ENCODE measurements around the gene VPS18.
A peak's percentile ranks its signal among the peaks of the same experiment; 100 is the strongest.

Gene VPS18, protein sequence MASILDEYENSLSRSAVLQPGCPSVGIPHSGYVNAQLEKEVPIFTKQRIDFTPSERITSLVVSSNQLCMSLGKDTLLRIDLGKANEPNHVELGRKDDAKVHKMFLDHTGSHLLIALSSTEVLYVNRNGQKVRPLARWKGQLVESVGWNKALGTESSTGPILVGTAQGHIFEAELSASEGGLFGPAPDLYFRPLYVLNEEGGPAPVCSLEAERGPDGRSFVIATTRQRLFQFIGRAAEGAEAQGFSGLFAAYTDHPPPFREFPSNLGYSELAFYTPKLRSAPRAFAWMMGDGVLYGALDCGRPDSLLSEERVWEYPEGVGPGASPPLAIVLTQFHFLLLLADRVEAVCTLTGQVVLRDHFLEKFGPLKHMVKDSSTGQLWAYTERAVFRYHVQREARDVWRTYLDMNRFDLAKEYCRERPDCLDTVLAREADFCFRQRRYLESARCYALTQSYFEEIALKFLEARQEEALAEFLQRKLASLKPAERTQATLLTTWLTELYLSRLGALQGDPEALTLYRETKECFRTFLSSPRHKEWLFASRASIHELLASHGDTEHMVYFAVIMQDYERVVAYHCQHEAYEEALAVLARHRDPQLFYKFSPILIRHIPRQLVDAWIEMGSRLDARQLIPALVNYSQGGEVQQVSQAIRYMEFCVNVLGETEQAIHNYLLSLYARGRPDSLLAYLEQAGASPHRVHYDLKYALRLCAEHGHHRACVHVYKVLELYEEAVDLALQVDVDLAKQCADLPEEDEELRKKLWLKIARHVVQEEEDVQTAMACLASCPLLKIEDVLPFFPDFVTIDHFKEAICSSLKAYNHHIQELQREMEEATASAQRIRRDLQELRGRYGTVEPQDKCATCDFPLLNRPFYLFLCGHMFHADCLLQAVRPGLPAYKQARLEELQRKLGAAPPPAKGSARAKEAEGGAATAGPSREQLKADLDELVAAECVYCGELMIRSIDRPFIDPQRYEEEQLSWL

DNA sequence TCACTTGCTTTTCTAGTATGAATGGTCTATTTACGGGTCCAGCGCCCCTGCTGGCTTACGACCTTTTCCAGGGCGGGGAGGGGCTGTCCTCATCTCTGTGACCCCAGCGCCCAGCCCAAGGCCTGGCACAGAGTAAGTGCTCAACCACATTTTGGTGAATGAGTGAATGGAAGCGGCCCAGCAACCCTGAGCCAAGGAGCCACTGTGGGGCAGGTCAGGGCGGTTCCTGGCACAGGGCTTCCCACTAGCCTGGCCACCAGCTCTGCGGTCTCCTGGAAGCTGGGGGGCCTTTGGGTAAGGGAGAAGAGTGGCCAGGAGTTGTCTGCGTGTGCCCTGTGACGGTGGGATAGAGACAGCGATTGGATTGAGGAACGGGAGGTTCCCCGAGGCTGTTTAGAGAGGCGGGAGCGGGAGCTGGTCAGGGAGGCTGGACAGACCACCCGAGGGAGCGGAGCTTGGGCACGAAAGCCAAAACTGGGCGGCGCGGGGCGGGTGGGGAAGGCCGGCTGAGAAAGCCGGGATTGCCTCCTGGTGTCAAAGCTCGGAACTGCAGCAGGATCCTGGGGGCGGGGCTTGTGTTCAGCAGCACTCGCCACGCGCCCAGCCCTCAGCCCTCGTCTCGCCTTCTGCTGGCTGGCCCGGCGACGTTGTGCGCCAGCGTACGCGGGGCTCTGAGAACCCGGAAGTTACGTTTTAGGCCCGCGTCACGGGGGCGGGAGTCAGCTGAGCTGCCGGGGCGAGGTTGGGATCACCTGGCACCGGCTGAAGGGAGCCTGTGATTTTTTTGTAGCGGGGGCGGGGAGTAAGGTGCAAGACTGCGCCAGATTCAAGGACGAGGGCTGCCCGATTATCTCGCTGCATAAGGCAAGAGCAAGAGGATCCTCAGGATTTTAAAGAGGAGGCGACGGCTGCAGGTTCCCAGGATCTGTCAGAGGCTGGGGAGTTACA is at the start of gene VPS18:
Gene VPS18 (plus strand): TSS at position 718 of the 948 bp plus-strand sequence. CDS start 319 bp downstream, outside the sequence.
- ATAC-seq: peak; percentile 93
- TF ChIP-seq ZNF8 (CRISPR knock-in tag; IDR thresholded peaks at IDR 0.05): no peak
- no peak for TF ChIP-seq SNAI2 (CRISPR knock-in tag; IDR thresholded peaks at IDR 0.05)
- no peak for TF ChIP-seq OSR1 (CRISPR knock-in tag; IDR thresholded peaks at IDR 0.05)
- no peak for TF ChIP-seq ZFP3 (CRISPR knock-in tag; IDR thresholded peaks at IDR 0.05)
- TF ChIP-seq PPARA (CRISPR knock-in tag; IDR thresholded peaks at IDR 0.05; ENCODE audit: borderline replicate concordance): no peak
- TF ChIP-seq ZFP30 (CRISPR knock-in tag; IDR thresholded peaks at IDR 0.05): no peak
- TF ChIP-seq GLIS3 (CRISPR knock-in tag; IDR thresholded peaks at IDR 0.05): no peak
- no peak for TF ChIP-seq ARNTL (CRISPR knock-in tag; IDR thresholded peaks at IDR 0.05; ENCODE audit: borderline replicate concordance, low read depth)
- TF ChIP-seq, protein P1, sequence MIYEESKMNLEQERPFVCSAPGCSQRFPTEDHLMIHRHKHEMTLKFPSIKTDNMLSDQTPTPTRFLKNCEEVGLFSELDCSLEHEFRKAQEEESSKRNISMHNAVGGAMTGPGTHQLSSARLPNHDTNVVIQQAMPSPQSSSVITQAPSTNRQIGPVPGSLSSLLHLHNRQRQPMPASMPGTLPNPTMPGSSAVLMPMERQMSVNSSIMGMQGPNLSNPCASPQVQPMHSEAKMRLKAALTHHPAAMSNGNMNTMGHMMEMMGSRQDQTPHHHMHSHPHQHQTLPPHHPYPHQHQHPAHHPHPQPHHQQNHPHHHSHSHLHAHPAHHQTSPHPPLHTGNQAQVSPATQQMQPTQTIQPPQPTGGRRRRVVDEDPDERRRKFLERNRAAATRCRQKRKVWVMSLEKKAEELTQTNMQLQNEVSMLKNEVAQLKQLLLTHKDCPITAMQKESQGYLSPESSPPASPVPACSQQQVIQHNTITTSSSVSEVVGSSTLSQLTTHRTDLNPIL (CRISPR knock-in tag; IDR thresholded peaks at IDR 0.05; ENCODE audit: low read depth): no peak
- no peak for TF ChIP-seq RARB (CRISPR knock-in tag; IDR thresholded peaks at IDR 0.05)
- TF ChIP-seq, protein P2, sequence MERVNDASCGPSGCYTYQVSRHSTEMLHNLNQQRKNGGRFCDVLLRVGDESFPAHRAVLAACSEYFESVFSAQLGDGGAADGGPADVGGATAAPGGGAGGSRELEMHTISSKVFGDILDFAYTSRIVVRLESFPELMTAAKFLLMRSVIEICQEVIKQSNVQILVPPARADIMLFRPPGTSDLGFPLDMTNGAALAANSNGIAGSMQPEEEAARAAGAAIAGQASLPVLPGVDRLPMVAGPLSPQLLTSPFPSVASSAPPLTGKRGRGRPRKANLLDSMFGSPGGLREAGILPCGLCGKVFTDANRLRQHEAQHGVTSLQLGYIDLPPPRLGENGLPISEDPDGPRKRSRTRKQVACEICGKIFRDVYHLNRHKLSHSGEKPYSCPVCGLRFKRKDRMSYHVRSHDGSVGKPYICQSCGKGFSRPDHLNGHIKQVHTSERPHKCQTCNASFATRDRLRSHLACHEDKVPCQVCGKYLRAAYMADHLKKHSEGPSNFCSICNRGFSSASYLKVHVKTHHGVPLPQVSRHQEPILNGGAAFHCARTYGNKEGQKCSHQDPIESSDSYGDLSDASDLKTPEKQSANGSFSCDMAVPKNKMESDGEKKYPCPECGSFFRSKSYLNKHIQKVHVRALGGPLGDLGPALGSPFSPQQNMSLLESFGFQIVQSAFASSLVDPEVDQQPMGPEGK (CRISPR knock-in tag; IDR thresholded peaks at IDR 0.05; ENCODE audit: borderline replicate concordance): no peak
- no peak for TF ChIP-seq CSDC2 (CRISPR knock-in tag; IDR thresholded peaks at IDR 0.05)
- no peak for TF ChIP-seq ZNF565 (CRISPR knock-in tag; conservative IDR thresholded peaks at IDR 0.05; ENCODE audit: low read depth)
- TF ChIP-seq BACH2 (CRISPR knock-in tag; IDR thresholded peaks at IDR 0.05; ENCODE audit: borderline replicate concordance): no peak
- no peak for TF ChIP-seq ESRRG (CRISPR knock-in tag; IDR thresholded peaks at IDR 0.05)
- TF ChIP-seq TOX (CRISPR knock-in tag; IDR thresholded peaks at IDR 0.05; ENCODE audit: borderline replicate concordance): no peak
- TF ChIP-seq ZNF70 (CRISPR knock-in tag; IDR thresholded peaks at IDR 0.05): no peak

DNA sequence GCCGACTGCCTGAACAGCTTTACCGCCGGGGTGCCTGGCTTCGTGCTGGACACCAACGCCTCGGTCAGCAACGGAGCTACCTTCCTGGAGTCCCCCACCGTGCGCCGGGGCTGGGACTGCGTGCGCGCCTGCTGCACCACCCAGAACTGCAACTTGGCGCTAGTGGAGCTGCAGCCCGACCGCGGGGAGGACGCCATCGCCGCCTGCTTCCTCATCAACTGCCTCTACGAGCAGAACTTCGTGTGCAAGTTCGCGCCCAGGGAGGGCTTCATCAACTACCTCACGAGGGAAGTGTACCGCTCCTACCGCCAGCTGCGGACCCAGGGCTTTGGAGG is 49.6 kb upstream of the VPS18 start:
- ATAC-seq: peak; percentile 51
- TF ChIP-seq, protein P3, sequence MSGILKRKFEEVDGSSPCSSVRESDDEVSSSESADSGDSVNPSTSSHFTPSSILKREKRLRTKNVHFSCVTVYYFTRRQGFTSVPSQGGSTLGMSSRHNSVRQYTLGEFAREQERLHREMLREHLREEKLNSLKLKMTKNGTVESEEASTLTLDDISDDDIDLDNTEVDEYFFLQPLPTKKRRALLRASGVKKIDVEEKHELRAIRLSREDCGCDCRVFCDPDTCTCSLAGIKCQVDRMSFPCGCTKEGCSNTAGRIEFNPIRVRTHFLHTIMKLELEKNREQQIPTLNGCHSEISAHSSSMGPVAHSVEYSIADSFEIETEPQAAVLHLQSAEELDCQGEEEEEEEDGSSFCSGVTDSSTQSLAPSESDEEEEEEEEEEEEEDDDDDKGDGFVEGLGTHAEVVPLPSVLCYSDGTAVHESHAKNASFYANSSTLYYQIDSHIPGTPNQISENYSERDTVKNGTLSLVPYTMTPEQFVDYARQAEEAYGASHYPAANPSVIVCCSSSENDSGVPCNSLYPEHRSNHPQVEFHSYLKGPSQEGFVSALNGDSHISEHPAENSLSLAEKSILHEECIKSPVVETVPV (CRISPR knock-in tag; IDR thresholded peaks at IDR 0.05): no peak
- TF ChIP-seq PPARA (CRISPR knock-in tag; IDR thresholded peaks at IDR 0.05; ENCODE audit: borderline replicate concordance) (no peak), SNAI2 (CRISPR knock-in tag; IDR thresholded peaks at IDR 0.05) (no peak), ZNF70 (CRISPR knock-in tag; IDR thresholded peaks at IDR 0.05) (no peak), ZNF8 (CRISPR knock-in tag; IDR thresholded peaks at IDR 0.05) (no peak), OSR1 (CRISPR knock-in tag; IDR thresholded peaks at IDR 0.05) (no peak), ESRRG (CRISPR knock-in tag; IDR thresholded peaks at IDR 0.05) (no peak), BACH2 (CRISPR knock-in tag; IDR thresholded peaks at IDR 0.05; ENCODE audit: borderline replicate concordance) (no peak), GLIS3 (CRISPR knock-in tag; IDR thresholded peaks at IDR 0.05) (no peak)
- TF ChIP-seq, protein P2 (CRISPR knock-in tag; IDR thresholded peaks at IDR 0.05; ENCODE audit: borderline replicate concordance): no peak
- TF ChIP-seq, protein P4, sequence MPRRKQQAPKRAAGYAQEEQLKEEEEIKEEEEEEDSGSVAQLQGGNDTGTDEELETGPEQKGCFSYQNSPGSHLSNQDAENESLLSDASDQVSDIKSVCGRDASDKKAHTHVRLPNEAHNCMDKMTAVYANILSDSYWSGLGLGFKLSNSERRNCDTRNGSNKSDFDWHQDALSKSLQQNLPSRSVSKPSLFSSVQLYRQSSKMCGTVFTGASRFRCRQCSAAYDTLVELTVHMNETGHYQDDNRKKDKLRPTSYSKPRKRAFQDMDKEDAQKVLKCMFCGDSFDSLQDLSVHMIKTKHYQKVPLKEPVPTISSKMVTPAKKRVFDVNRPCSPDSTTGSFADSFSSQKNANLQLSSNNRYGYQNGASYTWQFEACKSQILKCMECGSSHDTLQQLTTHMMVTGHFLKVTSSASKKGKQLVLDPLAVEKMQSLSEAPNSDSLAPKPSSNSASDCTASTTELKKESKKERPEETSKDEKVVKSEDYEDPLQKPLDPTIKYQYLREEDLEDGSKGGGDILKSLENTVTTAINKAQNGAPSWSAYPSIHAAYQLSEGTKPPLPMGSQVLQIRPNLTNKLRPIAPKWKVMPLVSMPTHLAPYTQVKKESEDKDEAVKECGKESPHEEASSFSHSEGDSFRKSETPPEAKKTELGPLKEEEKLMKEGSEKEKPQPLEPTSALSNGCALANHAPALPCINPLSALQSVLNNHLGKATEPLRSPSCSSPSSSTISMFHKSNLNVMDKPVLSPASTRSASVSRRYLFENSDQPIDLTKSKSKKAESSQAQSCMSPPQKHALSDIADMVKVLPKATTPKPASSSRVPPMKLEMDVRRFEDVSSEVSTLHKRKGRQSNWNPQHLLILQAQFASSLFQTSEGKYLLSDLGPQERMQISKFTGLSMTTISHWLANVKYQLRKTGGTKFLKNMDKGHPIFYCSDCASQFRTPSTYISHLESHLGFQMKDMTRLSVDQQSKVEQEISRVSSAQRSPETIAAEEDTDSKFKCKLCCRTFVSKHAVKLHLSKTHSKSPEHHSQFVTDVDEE (CRISPR knock-in tag; IDR thresholded peaks at IDR 0.05): no peak

Measured in SK-N-SH treated with all-trans-retinoic acid at 6 μM for 48 hours (cell line).